Lung (tissue), 16 donors: ENCODE measurements around the gene RNASE12. TPM values are rescaled to one million over a fixed set of nuclear protein-coding genes. Genes with fewer than 3 reads are reported as not detected.
A peak's percentile ranks its signal among the peaks of the same experiment; 100 is the strongest.

Experiments used
- ATAC-seq: fragments of 200-7000 bp; cut with Tn5 transposase; one replicate; pipeline ENCODE4 v1.9.1; 2020; ENCODE audit warnings: moderate number of reproducible peaks; ENCODE audit not compliant: insufficient read depth, low FRiP score
- DNase-seq, 3 donors: peaks; one replicate each; pipeline ENCODE4 v3.0.0-alpha.2; 2013 to 2017
- H3K27ac ChIP-seq, 2 donors: one replicate each; pipeline ENCODE4 v1.5.1; 2013; ENCODE audit warnings: mild to moderate bottlenecking in 2 of 2, moderate library complexity in 2 of 2, control low read depth in 1 of 2, inconsistent platforms in 1 of 2, low read depth in 1 of 2, low read length in 1 of 2
- H3K27me3 ChIP-seq, 3 donors: one replicate each; pipeline ENCODE4 v1.5.1; 2013; ENCODE audit warnings: low read length in 2 of 3; ENCODE audit not compliant: control insufficient read depth in 3 of 3, insufficient read depth in 3 of 3
- H3K36me3 ChIP-seq, 4 donors: one replicate each; pipeline ENCODE4 v1.5.1; 2013; ENCODE audit warnings: low read length in 4 of 4, mild to moderate bottlenecking in 1 of 4, moderate library complexity in 1 of 4; ENCODE audit not compliant: control insufficient read depth in 4 of 4, insufficient read depth in 4 of 4
- H3K4me1 ChIP-seq, 5 donors: one replicate each; pipeline ENCODE4 v1.5.1; 2013; ENCODE audit warnings: low read length in 5 of 5, mild to moderate bottlenecking in 2 of 5, moderate library complexity in 1 of 5; ENCODE audit not compliant: control insufficient read depth in 5 of 5, insufficient read depth in 5 of 5
- H3K4me3 ChIP-seq: one replicate; pipeline ENCODE4 v1.5.1; 2013; ENCODE audit warnings: mild to moderate bottlenecking, control low read depth, moderate library complexity
- H3K9ac ChIP-seq, 2 donors: one replicate each; pipeline ENCODE4 v1.5.1; 2013; ENCODE audit warnings: low read length in 2 of 2, control low read depth in 1 of 2; ENCODE audit not compliant: insufficient read depth in 1 of 2
- H3K9me3 ChIP-seq, 4 donors: one replicate each; pipeline ENCODE4 v1.5.1; 2013; ENCODE audit warnings: low read length in 3 of 4, mild to moderate bottlenecking in 1 of 4, moderate library complexity in 1 of 4; ENCODE audit not compliant: control insufficient read depth in 4 of 4, insufficient read depth in 3 of 4
- CTCF ChIP-seq: IDR thresholded peaks from 2 replicates; pipeline ENCODE4 v1.5.1; 2012; ENCODE audit warnings: mild to moderate bottlenecking; ENCODE audit errors: control extremely low read depth, extremely low read depth
- WGBS, 2 donors: extraction: QIAGEN DNeasy Blood & Tissue Kit; methylation state at CpG; one replicate each; pipeline ENCODE4 v1.1.7; 2013; 5-methylcytosine and 5-hydroxymethylcytosine counted together
- long read RNA-seq, 5 donors: transcript quantifications; one replicate each; lab custom pipeline, GENCODE V29; 2026
- polyA plus RNA-seq, 2 donors: library from polyadenylated mRNA; stranded (reverse); fragments of 200-250 nt; gene quantifications; one replicate each; pipeline ENCODE4 v1.2.1, GENCODE V29; 2013
- total RNA-seq, 2 donors: library from RNA; depleted of rRNA in 1 of 2; stranded (reverse); fragments of >200 nt in 1 of 2; gene quantifications; one replicate each; pipeline ENCODE4 v1.2.1, GENCODE V29; 2014 to 2021
- donor health status: control.
- donor health status: control.
- donor health status: Bipolar disorder and iron deficiency.
- donor health status: healthy.
- donor health status: DM: yes; HTN: yes; CAD: no.

RNASE12 gene
- not detected for total RNA-seq
- not detected for polyA plus RNA-seq
- long read RNA-seq, donor 1: 0 reads
- long read RNA-seq, donor 2: 0 reads
- long read RNA-seq, donor 3: 0 reads
- long read RNA-seq, donor 4: 0 reads
- long read RNA-seq, donor 5: 0 reads

- no peaks in the 10 kb centered on the region for H3K36me3 ChIP-seq
- H3K4me3 ChIP-seq: no peak within 1 kb of the TSS
- no peaks in the 10 kb centered on the region for H3K27me3 ChIP-seq
- no peak within 1 kb of the TSS for H3K27ac ChIP-seq
- ATAC-seq (no peak), DNase-seq (no peak)
- H3K4me1 ChIP-seq: no peaks in the 10 kb centered on the region
- H3K9me3 ChIP-seq: no peaks in the 10 kb centered on the region
- 83 to 87% methylated on average over 4 of the region's 4 CpGs for WGBS, 2 donors
- H3K9ac ChIP-seq: no peak within 1 kb of the TSS
- no peak for TF ChIP-seq CTCF
These were observed at the start of gene RNASE12 for GRCh38 chr14:20591235-20591634. RNASE12 (minus strand) TSS chr14:20591376; CDS start chr14:20590723, 653 bp downstream.

GRCh38 chr14:20632831-20633691 is 41.9 kb upstream of the RNASE12 start:
- TF ChIP-seq CTCF: no peak
- 5 to 6% methylated on average over 45 of the region's 45 CpGs for WGBS, 2 donors
- H3K9ac ChIP-seq: no peak overlapping the region
- H3K36me3 ChIP-seq: no peaks in the 10 kb centered on the region
- H3K4me1 ChIP-seq: peaks cover 0 to 26% (median 7%) of the 10 kb centered on the region in 5 donors
- ATAC-seq: peak; percentile 74
- DNase-seq: peak; percentile 50 to 72 (median 70)
- H3K9me3 ChIP-seq: no peaks in the 10 kb centered on the region
- H3K4me3 ChIP-seq: no peak overlapping the region
- H3K27me3 ChIP-seq: peaks cover 0 to 73% (median 61%) of the 10 kb centered on the region in 3 donors
- H3K27ac ChIP-seq: no peak overlapping the region

GRCh38 chr14:20632448-20632830 is 41.3 kb upstream of the RNASE12 start:
- Histone ChIP-seq H3K9me3 (no peaks in the 10 kb centered on the region), H3K36me3 (no peaks in the 10 kb centered on the region), H3K27ac (no peak overlapping the region), H3K4me1 (peaks cover 0 to 26% (median 7%) of the 10 kb centered on the region in 5 donors), H3K27me3 (peaks cover 0 to 76% (median 67%) of the 10 kb centered on the region in 3 donors), H3K4me3 (no peak overlapping the region), H3K9ac (no peak overlapping the region)
- no peak for DNase-seq
- no peak for TF ChIP-seq CTCF
- ATAC-seq: peak; percentile 7
- 0 to 2% methylated on average over 19 of the region's 19 CpGs for WGBS, 2 donors
